B cell (primary cell): ENCODE measurements around the gene TBXA2R. TPM values are rescaled to one million over a fixed set of nuclear protein-coding genes. Genes with fewer than 3 reads are reported as not detected.

Source experiments
- ATAC-seq: fragments of 200-7000 bp; cut with Tn5 transposase; one replicate; pipeline ENCODE4 v1.10.0; 2021; ENCODE audit warnings: low read depth, mild to moderate bottlenecking, moderate number of reproducible peaks, moderate library complexity
- CTCF ChIA-PET: fragments of 350-600 bp; sonication (Branson Sonifier 250); formaldehyde crosslinking; loops from one replicate; lab custom pipeline; 2021; ENCODE audit warnings: antibody characterized with exemption, inconsistent platforms; lab: Charles Lee
- POLR2A ChIA-PET: fragments of 350-600 bp; sonication (Branson Sonifier 250); formaldehyde crosslinking; loops from one replicate; lab custom pipeline; 2021; ENCODE audit warnings: antibody characterized with exemption; lab: Charles Lee
- DNase-seq: peaks from one replicate; pipeline ENCODE4 v3.0.0; 2013
- H2AFZ ChIP-seq: 2 replicates; pipeline ENCODE4 v1.6.1; 2012; ENCODE audit warnings: mild to moderate bottlenecking, low read depth, low read length; ENCODE audit not compliant: insufficient read depth, poor library complexity, severe bottlenecking
- H3K27ac ChIP-seq, 2 donors: 1 replicate in 1 of 2; 2 replicates in 1 of 2; pipeline ENCODE4 v1.5.1; 2012 to 2013; ENCODE audit warnings: low read length in 2 of 2, mild to moderate bottlenecking in 2 of 2, moderate library complexity in 1 of 2
- H3K27me3 ChIP-seq, 4 experiments: fragments of 200-600 bp in 1 of 4; sonication (generic) in 1 of 4; replicated peaks in 1 of 4; 1 replicate in 2 of 4; 2 replicates in 2 of 4; pipeline versions ENCODE4 v1.6.1 to v1.7.0; 2013 to 2016; ENCODE audit warnings: low read length in 3 of 4, mild to moderate bottlenecking in 2 of 4, mixed read lengths in 1 of 4, moderate library complexity in 1 of 4; ENCODE audit not compliant: insufficient read depth in 4 of 4, control insufficient read depth in 3 of 4; ENCODE audit errors: control extremely low read depth in 1 of 4
- H3K36me3 ChIP-seq, 2 experiments: replicated peaks in 1 of 2; 1 replicate in 1 of 2; 2 replicates in 1 of 2; pipeline versions ENCODE4 v1.6.1 to v1.7.1; 2013; ENCODE audit warnings: low read length in 1 of 2; ENCODE audit not compliant: insufficient read depth in 2 of 2, control insufficient read depth in 1 of 2; ENCODE audit errors: control extremely low read depth in 1 of 2, extremely low read depth in 1 of 2
- H3K4me1 ChIP-seq, 2 donors: fragments of 200-600 bp in 1 of 2; sonication (generic) in 1 of 2; 1 replicate in 1 of 2; 2 replicates in 1 of 2; pipeline versions ENCODE4 v1.5.1 to v1.6.1; 2013 to 2017; ENCODE audit warnings: low read length in 2 of 2; ENCODE audit not compliant: control insufficient read depth in 2 of 2, insufficient read depth in 2 of 2
- H3K4me2 ChIP-seq: replicated peaks from 2 replicates; pipeline ENCODE3; 2012; ENCODE audit warnings: mild to moderate bottlenecking, low read depth, low read length; ENCODE audit not compliant: poor library complexity, severe bottlenecking
- H3K4me3 ChIP-seq, 5 experiments: fragments of 200-600 bp in 1 of 5; sonication (generic) in 1 of 5; 1 replicate in 3 of 5; 2 replicates in 2 of 5; pipeline versions ENCODE4 v1.5.1 to v1.7.0; 2011 to 2016; ENCODE audit warnings: low read length in 4 of 5, mild to moderate bottlenecking in 4 of 5, low read depth in 2 of 5, control low read depth in 1 of 5, moderate library complexity in 1 of 5; ENCODE audit not compliant: insufficient read depth in 1 of 5; ENCODE audit errors: control extremely low read depth in 1 of 5, extremely low read depth in 1 of 5
- H3K79me2 ChIP-seq: fragments of 200-600 bp; sonication (generic); one replicate; pipeline ENCODE4 v1.6.0; 2016; ENCODE audit warnings: low read length; ENCODE audit not compliant: control insufficient read depth, insufficient read depth
- H3K9ac ChIP-seq: fragments of 200-600 bp; sonication (generic); 2 replicates; pipeline ENCODE4 v1.6.1; 2017; ENCODE audit warnings: mild to moderate bottlenecking, low read length, moderate library complexity
- H3K9me3 ChIP-seq, 3 donors: one replicate each; pipeline versions ENCODE4 v1.6.1 to v1.7.1; 2013; ENCODE audit warnings: low read length in 2 of 3; ENCODE audit not compliant: control insufficient read depth in 2 of 3, insufficient read depth in 1 of 3; ENCODE audit errors: control extremely low read depth in 1 of 3
- H4K20me1 ChIP-seq: 2 replicates; pipeline ENCODE4 v1.6.0; 2012; ENCODE audit warnings: mild to moderate bottlenecking, low read length; ENCODE audit not compliant: insufficient read depth, control insufficient read depth, poor library complexity, severe bottlenecking
- H3K27ac Mint-ChIP-seq: one replicate; pipeline ENCODE4 v1.8.0; 2021; ENCODE audit warnings: mixed read lengths
- H3K27me3 Mint-ChIP-seq: one replicate; pipeline ENCODE4 v1.8.0; 2021; ENCODE audit warnings: mixed read lengths
- H3K4me1 Mint-ChIP-seq: one replicate; pipeline ENCODE4 v1.8.0; 2021; ENCODE audit warnings: mixed read lengths
- H3K4me3 Mint-ChIP-seq: one replicate; pipeline ENCODE4 v1.8.0; 2021; ENCODE audit warnings: mixed read lengths
- H3K9me3 Mint-ChIP-seq: one replicate; pipeline ENCODE4 v1.8.0; 2022; ENCODE audit warnings: mixed read lengths; ENCODE audit not compliant: insufficient read depth
- EZH2 ChIP-seq: IDR thresholded peaks from 2 replicates; pipeline ENCODE4 v1.6.1; 2012; ENCODE audit warnings: borderline replicate concordance, low read depth, mild to moderate bottlenecking, moderate library complexity, low read length; ENCODE audit not compliant: insufficient read depth, poor library complexity, severe bottlenecking
- WGBS: methylation state at CpG from one replicate; pipeline ENCODE4 v1.1.5; 2013; ENCODE audit warnings: missing lambda C conversion rate; ENCODE audit not compliant: insufficient coverage; 5-methylcytosine and 5-hydroxymethylcytosine counted together
- intact Hi-C: fragments of 100-400 bp; cut with micrococcal nuclease; formaldehyde crosslinking; loops from one replicate; pipeline ENCODE4 v1.10.0; 2022
- polyA plus RNA-seq: library from polyadenylated mRNA; depleted of rRNA; stranded (reverse); fragments of >200 nt; gene quantifications from 2 replicates; pipeline ENCODE4 v1.2.3, GENCODE V29; 2012
- total RNA-seq, 2 donors: library from RNA; stranded (reverse); fragments of 120-200 nt in 1 of 2; gene quantifications; 1 replicate in 1 of 2; 2 replicates in 1 of 2; pipeline versions ENCODE4 v1.2.3 to v1.2.4, GENCODE V29; 2013 to 2022
- TF ChIP-seq, protein P1 (sequence below): fragments of 200-600 bp; IDR thresholded peaks from one replicate; pipeline ENCODE4 v1.8.0; 2022; ENCODE audit warnings: antibody characterized with exemption, mild to moderate bottlenecking

TBXA2R gene
- total and polyA plus RNA-seq, 2 donors (not counting 1 experiment from before 2014, with no cell fraction given): 3.9 to 7.9 TPM

DNA sequence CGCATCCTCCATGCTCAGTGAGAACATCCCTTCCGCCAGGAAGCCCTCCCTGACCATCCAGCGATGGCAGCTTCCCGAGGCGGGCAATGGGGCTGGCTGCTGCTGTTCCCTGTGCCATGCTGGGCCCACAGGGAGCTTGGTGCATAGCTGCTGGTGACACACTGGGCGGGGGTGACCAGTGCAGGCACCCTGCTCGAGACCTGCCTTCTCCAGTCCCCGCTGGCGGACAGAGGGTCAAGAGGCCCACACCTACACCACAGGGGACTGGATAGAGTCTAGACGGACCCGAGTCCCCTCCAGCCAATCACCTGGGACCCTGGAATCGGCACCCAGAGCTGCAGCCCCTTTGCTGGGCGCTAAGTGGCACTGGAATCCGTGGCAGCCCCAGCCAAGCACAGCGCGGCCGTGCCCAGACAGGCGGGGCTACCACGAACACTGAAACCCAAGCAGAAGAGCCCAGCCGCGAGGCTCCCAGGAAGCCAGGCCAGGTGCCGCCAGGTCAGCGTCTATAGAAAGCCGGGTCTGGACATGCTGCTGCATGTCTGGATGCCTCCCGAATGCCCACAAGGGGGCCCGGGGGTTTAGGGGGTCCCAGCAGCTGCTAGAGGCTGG, 9.0 kb upstream of the TBXA2R start:
- TF ChIP-seq EZH2: no peak
- TF ChIP-seq, protein P1, sequence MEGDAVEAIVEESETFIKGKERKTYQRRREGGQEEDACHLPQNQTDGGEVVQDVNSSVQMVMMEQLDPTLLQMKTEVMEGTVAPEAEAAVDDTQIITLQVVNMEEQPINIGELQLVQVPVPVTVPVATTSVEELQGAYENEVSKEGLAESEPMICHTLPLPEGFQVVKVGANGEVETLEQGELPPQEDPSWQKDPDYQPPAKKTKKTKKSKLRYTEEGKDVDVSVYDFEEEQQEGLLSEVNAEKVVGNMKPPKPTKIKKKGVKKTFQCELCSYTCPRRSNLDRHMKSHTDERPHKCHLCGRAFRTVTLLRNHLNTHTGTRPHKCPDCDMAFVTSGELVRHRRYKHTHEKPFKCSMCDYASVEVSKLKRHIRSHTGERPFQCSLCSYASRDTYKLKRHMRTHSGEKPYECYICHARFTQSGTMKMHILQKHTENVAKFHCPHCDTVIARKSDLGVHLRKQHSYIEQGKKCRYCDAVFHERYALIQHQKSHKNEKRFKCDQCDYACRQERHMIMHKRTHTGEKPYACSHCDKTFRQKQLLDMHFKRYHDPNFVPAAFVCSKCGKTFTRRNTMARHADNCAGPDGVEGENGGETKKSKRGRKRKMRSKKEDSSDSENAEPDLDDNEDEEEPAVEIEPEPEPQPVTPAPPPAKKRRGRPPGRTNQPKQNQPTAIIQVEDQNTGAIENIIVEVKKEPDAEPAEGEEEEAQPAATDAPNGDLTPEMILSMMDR: no peak
- no peak for ATAC-seq
- H3K36me3 ChIP-seq: peaks cover 0 to 36% of the 10 kb centered on the region in 2 experiments
- no peak overlapping the region for H3K4me3 ChIP-seq
- no peaks in the 10 kb centered on the region for H3K27me3 ChIP-seq
- H3K9me3 ChIP-seq: no peaks in the 10 kb centered on the region
- WGBS: 98% methylated on average over 24 of the region's 26 CpGs
- H4K20me1 ChIP-seq: peaks cover 13% of the 10 kb centered on the region
- no peak overlapping the region for H3K9ac ChIP-seq
- H3K4me1 Mint-ChIP-seq: peaks cover 13% of the 10 kb centered on the region
- H3K4me1 ChIP-seq: peaks cover 12 to 15% of the 10 kb centered on the region in 2 donors
- no peak overlapping the region for H3K27ac Mint-ChIP-seq
- POLR2A ChIA-PET: no interaction called here
- no peaks in the 10 kb centered on the region for H3K9me3 Mint-ChIP-seq
- CTCF ChIA-PET: interaction anchor here (1.1 to 6.4 kb wide), 2 partner anchors 31 to 69 kb away, joined by 5 to 47 read pairs; partner anchors contain the start of gene GIPC3
- DNase-seq: no peak
- no peaks in the 10 kb centered on the region for H3K27me3 Mint-ChIP-seq
- no peak overlapping the region for H3K4me3 Mint-ChIP-seq
- intact Hi-C loops: no loop called here
- H3K79me2 ChIP-seq: peaks cover 6% of the 10 kb centered on the region
- H3K4me2 ChIP-seq: no peak overlapping the region
- no peak overlapping the region for H2AFZ ChIP-seq
- no peak overlapping the region for H3K27ac ChIP-seq

DNA sequence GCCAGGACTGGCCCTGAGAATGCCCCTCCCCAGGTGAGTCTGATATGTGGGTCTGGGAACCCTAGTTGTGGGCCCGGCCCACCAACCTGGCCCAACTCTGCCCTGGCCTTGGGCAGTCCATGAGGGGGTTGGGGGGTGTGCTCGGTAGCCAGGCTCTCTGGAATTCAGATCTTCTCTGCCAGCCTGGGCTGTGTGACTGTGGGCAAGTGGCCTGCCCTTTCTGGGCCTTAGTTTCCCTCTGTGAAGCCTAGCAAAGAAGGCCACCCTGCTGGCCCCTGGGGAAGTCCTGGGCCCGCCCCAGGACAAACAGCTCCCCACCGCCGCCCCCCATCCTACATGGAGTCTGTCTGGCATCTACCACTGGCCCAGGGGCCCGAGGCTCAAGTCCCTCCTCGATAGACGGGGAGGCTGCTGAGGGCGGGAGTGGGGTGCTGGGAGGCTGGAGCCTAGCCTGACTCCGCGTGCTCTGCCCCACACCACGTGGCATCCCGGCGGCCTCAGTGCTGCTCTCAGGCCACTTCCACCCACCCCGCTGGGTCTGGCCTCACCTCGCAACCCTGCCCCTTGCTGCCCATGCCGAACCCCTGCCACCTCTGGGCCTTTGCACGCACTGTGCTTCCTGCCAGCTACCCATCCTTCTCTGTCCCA, 8.3 kb upstream of the TBXA2R start:
- POLR2A ChIA-PET: no interaction called here
- ATAC-seq (no peak), DNase-seq (no peak)
- Histone ChIP-seq H4K20me1 (peaks cover 13% of the 10 kb centered on the region), H3K4me1 (peaks cover 12 to 15% of the 10 kb centered on the region in 2 donors), H3K9me3 (no peaks in the 10 kb centered on the region), H3K4me3 (no peak overlapping the region), H3K27me3 (no peaks in the 10 kb centered on the region), H3K27ac (no peak overlapping the region), H3K36me3 (peaks cover 0 to 34% of the 10 kb centered on the region in 2 experiments), H3K79me2 (peaks cover under 1% of the 10 kb centered on the region), H2AFZ (no peak overlapping the region), H3K9ac (no peak overlapping the region), H3K4me2 (no peak overlapping the region)
- Mint-ChIP-seq H3K4me3 (no peak overlapping the region), H3K4me1 (peaks cover 13% of the 10 kb centered on the region), H3K27ac (no peak overlapping the region), H3K9me3 (no peaks in the 10 kb centered on the region), H3K27me3 (no peaks in the 10 kb centered on the region)
- TF ChIP-seq EZH2: no peak
- TF ChIP-seq, protein P1: no peak
- CTCF ChIA-PET: interaction anchor here (1.1 to 6.4 kb wide), 2 partner anchors 30 to 68 kb away, joined by 5 to 47 read pairs; partner anchors contain the start of gene GIPC3
- intact Hi-C loops: no loop called here
- 92% methylated on average over 16 of the region's 18 CpGs for WGBS
